Fibroblast of villous mesenchyme (primary cell): ENCODE results near the gene EPHA2. TPM values are rescaled to one million over a fixed set of nuclear protein-coding genes. Genes with fewer than 3 reads are reported as not detected.
A peak's percentile ranks its signal among the peaks of the same experiment; 100 is the strongest.

Source experiments
- DNase-seq: peaks from one replicate; pipeline ENCODE4 v3.0.0-alpha.2; 2010; ENCODE audit warnings: low read depth
- H3K4me3 ChIP-seq: 2 replicates; pipeline ENCODE4 v1.5.1; 2011; ENCODE audit warnings: low read depth, mild to moderate bottlenecking, low read length
- total RNA-seq: library from RNA; depleted of rRNA; stranded (reverse); fragments of >200 nt; gene quantifications from 2 replicates; pipeline ENCODE4 v1.2.3, GENCODE V29; 2012
- TF ChIP-seq, protein P1 (sequence below): IDR thresholded peaks from 2 replicates; pipeline ENCODE4 v1.5.1; 2012; ENCODE audit warnings: low read depth, mild to moderate bottlenecking, low read length; ENCODE audit not compliant: insufficient read depth

Gene EPHA2
- total RNA-seq, 1 donor: 104 TPM

- no peak for DNase-seq
- H3K4me3 ChIP-seq: no peak overlapping the region
- TF ChIP-seq, protein P1, sequence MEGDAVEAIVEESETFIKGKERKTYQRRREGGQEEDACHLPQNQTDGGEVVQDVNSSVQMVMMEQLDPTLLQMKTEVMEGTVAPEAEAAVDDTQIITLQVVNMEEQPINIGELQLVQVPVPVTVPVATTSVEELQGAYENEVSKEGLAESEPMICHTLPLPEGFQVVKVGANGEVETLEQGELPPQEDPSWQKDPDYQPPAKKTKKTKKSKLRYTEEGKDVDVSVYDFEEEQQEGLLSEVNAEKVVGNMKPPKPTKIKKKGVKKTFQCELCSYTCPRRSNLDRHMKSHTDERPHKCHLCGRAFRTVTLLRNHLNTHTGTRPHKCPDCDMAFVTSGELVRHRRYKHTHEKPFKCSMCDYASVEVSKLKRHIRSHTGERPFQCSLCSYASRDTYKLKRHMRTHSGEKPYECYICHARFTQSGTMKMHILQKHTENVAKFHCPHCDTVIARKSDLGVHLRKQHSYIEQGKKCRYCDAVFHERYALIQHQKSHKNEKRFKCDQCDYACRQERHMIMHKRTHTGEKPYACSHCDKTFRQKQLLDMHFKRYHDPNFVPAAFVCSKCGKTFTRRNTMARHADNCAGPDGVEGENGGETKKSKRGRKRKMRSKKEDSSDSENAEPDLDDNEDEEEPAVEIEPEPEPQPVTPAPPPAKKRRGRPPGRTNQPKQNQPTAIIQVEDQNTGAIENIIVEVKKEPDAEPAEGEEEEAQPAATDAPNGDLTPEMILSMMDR: no peak
Measured at GRCh38 chr1:16143566-16144324, 12.1 kb downstream of the EPHA2 start.

DNA sequence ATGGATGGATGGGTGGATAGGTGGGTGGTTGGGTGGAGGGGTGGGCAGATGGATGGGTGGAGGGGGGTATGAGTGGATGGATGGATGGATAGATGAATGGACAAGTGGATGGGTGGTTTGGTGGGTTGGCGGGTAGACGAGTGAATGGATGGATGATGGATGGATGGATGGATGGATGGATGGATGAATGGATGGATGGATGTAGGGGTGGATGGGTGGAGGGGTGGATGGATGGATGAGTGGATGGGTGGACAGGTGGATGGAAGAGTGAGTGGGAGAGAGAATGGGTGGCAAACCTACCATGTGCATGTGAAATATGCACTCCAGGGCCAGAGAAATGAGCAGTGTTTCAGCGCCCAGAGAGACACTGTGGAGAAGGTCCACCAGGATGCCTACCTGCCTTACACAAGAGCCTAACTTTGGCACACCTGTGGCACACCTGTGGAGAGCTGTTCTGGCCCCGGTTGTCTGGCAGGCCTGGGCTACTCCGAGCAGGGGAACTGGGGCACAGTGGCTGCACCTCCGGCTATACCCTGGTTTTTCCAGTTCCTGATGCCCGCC is 12.8 kb downstream of the EPHA2 start:
- DNase-seq: no peak
- no peak overlapping the region for H3K4me3 ChIP-seq
- TF ChIP-seq, protein P1: no peak

DNA sequence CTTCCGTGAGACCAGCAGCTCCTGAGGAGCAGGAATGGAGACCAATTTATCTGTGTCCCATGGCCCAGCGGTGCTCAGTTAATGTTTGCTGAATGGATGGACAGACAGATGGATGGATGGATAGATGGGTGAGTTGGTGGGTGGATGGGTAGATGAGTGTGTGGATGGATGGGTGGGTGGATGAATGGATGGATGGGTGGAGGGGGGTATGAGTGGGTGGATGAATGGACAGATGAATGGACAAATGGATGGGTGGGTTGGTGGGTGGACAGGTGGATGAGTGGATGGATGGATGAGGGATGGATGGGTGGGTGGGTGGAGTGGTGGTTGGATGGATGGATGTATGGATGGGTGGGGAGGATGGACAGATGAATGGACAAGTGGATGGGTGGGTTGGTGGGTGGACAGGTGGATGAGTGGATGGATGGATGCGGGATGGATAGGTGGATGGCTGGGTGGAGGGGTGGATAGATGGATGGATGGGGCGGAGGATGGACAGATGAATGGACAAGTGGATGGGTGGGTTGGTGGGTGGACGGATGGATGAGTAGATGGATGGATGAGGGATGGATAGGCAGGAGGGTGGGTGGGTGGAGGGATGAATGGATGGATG is 13.4 kb downstream of the EPHA2 start:
- TF ChIP-seq, protein P1: no peak

GRCh38 chr1:16141573-16142336 is 14.1 kb downstream of the EPHA2 start:
- no peak overlapping the region for H3K4me3 ChIP-seq
- DNase-seq: peak; percentile 70
- TF ChIP-seq, protein P1: no peak

More for the DNA sequence above, 13.4 kb downstream of the EPHA2 start:
- no peak for DNase-seq
- H3K4me3 ChIP-seq: no peak overlapping the region

DNA sequence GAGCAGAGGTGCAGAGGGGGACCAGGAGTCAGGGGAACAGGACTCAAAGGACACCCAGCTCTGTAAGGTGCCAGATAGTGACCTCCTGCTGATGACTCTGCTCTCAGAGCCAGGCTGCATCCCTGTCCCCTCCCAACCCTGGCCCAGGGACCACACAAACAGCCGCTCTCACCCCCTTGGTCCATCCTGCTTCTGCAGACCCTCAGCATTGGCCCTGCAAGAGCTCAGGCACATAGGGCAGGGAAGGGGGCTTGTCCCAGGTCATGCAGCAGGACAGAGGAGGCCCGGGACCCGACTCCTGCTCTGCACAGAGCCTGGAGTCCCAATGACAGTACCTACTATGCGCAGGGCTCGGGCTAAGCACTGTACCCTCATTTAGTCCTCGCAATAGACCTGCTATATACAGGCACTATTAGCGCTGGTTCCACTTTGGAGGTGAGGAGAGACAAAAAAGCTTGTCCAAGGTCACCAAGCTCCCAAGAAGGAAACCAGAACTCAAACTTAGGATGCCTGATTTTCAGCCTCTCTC is 15.7 kb downstream of the EPHA2 start:
- no peak overlapping the region for H3K4me3 ChIP-seq
- TF ChIP-seq, protein P1: no peak
- DNase-seq: no peak

GRCh38 chr1:16139473-16139962 is 16.4 kb downstream of the EPHA2 start:
- peak; percentile 82 for DNase-seq
- H3K4me3 ChIP-seq: no peak overlapping the region
- TF ChIP-seq, protein P1: no peak
